IMR-90 (cell line): ENCODE measurements around the gene SELENOO. TPM values are rescaled to one million over a fixed set of nuclear protein-coding genes. Genes with fewer than 3 reads are reported as not detected.

Source experiments
- ATAC-seq: fragments of 200-7000 bp; cut with Tn5 transposase; 2 replicates; pipeline ENCODE4 v1.9.1; 2020; ENCODE audit warnings: low read depth, mild to moderate bottlenecking, moderate library complexity
- BruUV-seq: library from RNA; stranded (reverse); fragments of 400-500 nt; replicated peaks from 2 replicates; lab custom pipeline; 2021; lab: Mats Ljungman, UMichigan
- CTCF ChIA-PET: fragments of 300-600 bp; formaldehyde crosslinking; extraction: SDS; loops from one replicate; lab custom pipeline; 2021; ENCODE audit warnings: antibody characterized with exemption; lab: Yijun Ruan, JAX
- POLR2A ChIA-PET: fragments of 300-600 bp; sonication (Branson Sonifier 250); formaldehyde crosslinking; loops from one replicate; lab custom pipeline; 2022; ENCODE audit warnings: antibody characterized with exemption; ENCODE audit not compliant: unreplicated experiment; lab: Charles Lee
- DNase-seq: peaks from one replicate; pipeline ENCODE4 v3.0.0; 2013
- H2AFZ ChIP-seq: replicated peaks from 2 replicates; pipeline ENCODE3; 2013; ENCODE audit warnings: low read length, mild to moderate bottlenecking; ENCODE audit not compliant: poor library complexity
- H2AK5ac ChIP-seq: 2 replicates; pipeline ENCODE4 v1.6.1; 2013; ENCODE audit warnings: low read depth, low read length, inconsistent platforms
- H2AK9ac ChIP-seq: replicated peaks from 2 replicates; pipeline ENCODE3; 2013; ENCODE audit warnings: mild to moderate bottlenecking, low read depth, low read length, moderate library complexity; ENCODE audit not compliant: poor library complexity
- H2BK120ac ChIP-seq: 2 replicates; pipeline ENCODE4 v1.6.1; 2013; ENCODE audit warnings: low read depth, low read length, inconsistent platforms
- H2BK15ac ChIP-seq: 3 replicates; pipeline ENCODE4 v1.6.1; 2013; ENCODE audit warnings: low read depth, low read length, inconsistent platforms
- H2BK20ac ChIP-seq: 2 replicates; pipeline ENCODE4 v1.6.1; 2013; ENCODE audit warnings: low read depth, mild to moderate bottlenecking, inconsistent platforms, low read length, moderate library complexity
- H2BK5ac ChIP-seq: 2 replicates; pipeline ENCODE4 v1.6.1; 2013; ENCODE audit warnings: mild to moderate bottlenecking, low read depth, low read length, inconsistent platforms; ENCODE audit not compliant: poor library complexity, severe bottlenecking
- H3K14ac ChIP-seq: replicated peaks from 2 replicates; pipeline ENCODE4 v1.6.1; 2013; ENCODE audit warnings: low read depth, low read length, inconsistent platforms
- H3K18ac ChIP-seq: 2 replicates; pipeline ENCODE4 v1.6.1; 2013; ENCODE audit warnings: low read depth, low read length, control low read depth
- H3K23ac ChIP-seq: 2 replicates; pipeline ENCODE4 v1.6.1; 2013; ENCODE audit warnings: low read depth, low read length, inconsistent platforms
- H3K27ac ChIP-seq: 2 replicates; pipeline ENCODE4 v1.5.1; 2013; ENCODE audit warnings: mild to moderate bottlenecking, control low read depth, low read length; ENCODE audit not compliant: insufficient read depth
- H3K27me3 ChIP-seq: 2 replicates; pipeline ENCODE4 v1.6.1; 2013; ENCODE audit warnings: low read length; ENCODE audit not compliant: control insufficient read depth, insufficient read depth
- H3K36me3 ChIP-seq: 2 replicates; pipeline ENCODE4 v1.6.1; 2013; ENCODE audit warnings: low read length, mixed read lengths; ENCODE audit not compliant: control insufficient read depth, insufficient read depth
- H3K4ac ChIP-seq: 2 replicates; pipeline ENCODE4 v1.6.1; 2013; ENCODE audit warnings: low read depth, low read length, inconsistent platforms
- H3K4me1 ChIP-seq: 2 replicates; pipeline ENCODE4 v1.6.1; 2013; ENCODE audit warnings: low read length, mixed read lengths; ENCODE audit not compliant: control insufficient read depth, insufficient read depth
- H3K4me2 ChIP-seq: 2 replicates; pipeline ENCODE4 v1.6.1; 2013; ENCODE audit warnings: low read depth, mild to moderate bottlenecking, control low read depth, low read length, moderate library complexity
- H3K4me3 ChIP-seq: 2 replicates; pipeline ENCODE4 v1.5.1; 2013; ENCODE audit warnings: low read depth, mild to moderate bottlenecking, control low read depth, low read length, moderate library complexity; ENCODE audit not compliant: insufficient read depth
- H3K56ac ChIP-seq: 2 replicates; pipeline ENCODE4 v1.6.1; 2013; ENCODE audit warnings: low read length, inconsistent platforms; ENCODE audit not compliant: insufficient read depth; ENCODE audit errors: extremely low read depth
- H3K79me1 ChIP-seq, 2 experiments: 2 replicates each; pipeline ENCODE4 v1.6.1; 2013; ENCODE audit warnings: low read length in 2 of 2, inconsistent platforms in 1 of 2, low read depth in 1 of 2
- H3K9ac ChIP-seq: 2 replicates; pipeline ENCODE4 v1.6.1; 2013; ENCODE audit warnings: low read depth, low read length, control low read depth
- H3K9me1 ChIP-seq: 2 replicates; pipeline ENCODE4 v1.6.1; 2013; ENCODE audit warnings: low read length, inconsistent platforms; ENCODE audit not compliant: insufficient read depth
- H3K9me3 ChIP-seq: 2 replicates; pipeline ENCODE4 v1.6.1; 2013; ENCODE audit warnings: low read length; ENCODE audit not compliant: control insufficient read depth, insufficient read depth
- H4K20me1 ChIP-seq: 2 replicates; pipeline ENCODE4 v1.6.1; 2013; ENCODE audit warnings: low read length, inconsistent platforms; ENCODE audit not compliant: insufficient read depth
- H4K5ac ChIP-seq: 2 replicates; pipeline ENCODE4 v1.6.1; 2013; ENCODE audit warnings: mild to moderate bottlenecking, low read depth, low read length, control low read depth
- H4K8ac ChIP-seq, 2 experiments: 2 replicates each; pipeline ENCODE4 v1.6.1; 2013; ENCODE audit warnings: low read depth in 2 of 2, low read length in 2 of 2, control low read depth in 1 of 2, inconsistent platforms in 1 of 2
- H4K91ac ChIP-seq: 2 replicates; pipeline ENCODE4 v1.6.1; 2013; ENCODE audit warnings: low read depth, low read length, inconsistent platforms; ENCODE audit not compliant: insufficient read depth
- MAFK ChIP-seq: IDR thresholded peaks from 2 replicates; pipeline ENCODE4 v1.6.1; 2012; ENCODE audit warnings: low read depth, low read length, improper control_type of control experiment
- RCOR1 ChIP-seq: IDR thresholded peaks from 2 replicates; pipeline ENCODE4 v1.6.1; 2012; ENCODE audit warnings: mild to moderate bottlenecking, low read length, improper control_type of control experiment; ENCODE audit not compliant: insufficient replicate concordance
- WGBS, 2 experiments: methylation state at CpG; one replicate each; pipeline versions ENCODE4 v1.1.5 to v1.1.7; 2013; ENCODE audit warnings: missing lambda C conversion rate in 2 of 2; ENCODE audit not compliant: insufficient read length in 1 of 2; ENCODE audit errors: extremely low coverage in 2 of 2; 5-methylcytosine and 5-hydroxymethylcytosine counted together
- dilution Hi-C: fragments of 300-500 bp; cut with HindIII; formaldehyde crosslinking; loops from one replicate; pipeline ENCODE4 v1.14.3; 2018; ENCODE audit warnings: low sequenced_read_pairs; ENCODE audit not compliant: unreplicated experiment
- in situ Hi-C: fragments of 300-500 bp; cut with MboI; formaldehyde crosslinking; loops from 3 replicates; pipeline ENCODE4 v1.14.3; 2019; ENCODE audit warnings: low sequenced_read_pairs, inconsistent platforms, mixed read lengths
- intact Hi-C: fragments of 100-400 bp; cut with micrococcal nuclease; formaldehyde crosslinking; loops from 2 replicates; pipeline ENCODE4 v1.10.0; 2022
- polyA plus RNA-seq, 3 experiments: library from polyadenylated mRNA; depleted of rRNA; stranded (reverse); fragments of >200 nt; gene quantifications; 2 replicates each; pipeline ENCODE4 v1.2.3, GENCODE V29; 2012; ENCODE audit warnings: low replicate concordance in 1 of 3
- total RNA-seq: library from RNA; depleted of rRNA; stranded (reverse); fragments of >200 nt; gene quantifications from 2 replicates; pipeline ENCODE4 v1.2.3, GENCODE V29; 2012

Gene SELENOO
- total and polyA plus RNA-seq, 2 of the 4 experiments (the other 2 are of a cell fraction): 10.4 to 21.4 TPM

GRCh38 chr22:50258361-50259292, 57.8 kb downstream of the SELENOO start:
- H3K36me3 ChIP-seq: peaks cover 31% of the 10 kb centered on the region; the same call in 1 of the 2 replicates
- no peak overlapping the region for H3K23ac ChIP-seq
- H4K91ac ChIP-seq: no peak overlapping the region
- H3K4me3 ChIP-seq: no peak overlapping the region
- H3K18ac ChIP-seq: no peak overlapping the region
- peak overlapping the region; percentile 72 for H2AK9ac ChIP-seq
- H3K4ac ChIP-seq: no peak overlapping the region
- ChIA-PET POLR2A (no interaction called here), CTCF (no interaction called here)
- WGBS, 2 experiments: 89% methylated on average over 6 of the region's 24 CpGs; no CpG with 5 or more reads in 1 of the 2 experiments
- H3K79me1 ChIP-seq: peaks cover 9 to 43% of the 10 kb centered on the region in 2 experiments; a peak in 3 of 4 replicates
- no peak overlapping the region for H4K8ac ChIP-seq
- H3K4me2 ChIP-seq: no peak overlapping the region
- in situ Hi-C loops (no loop called here), dilution Hi-C loops (no loop called here), intact Hi-C loops (no loop called here)
- H3K9me3 ChIP-seq: no peaks in the 10 kb centered on the region
- no peak overlapping the region for H3K9ac ChIP-seq
- H2BK120ac ChIP-seq: no peak overlapping the region
- H2AK5ac ChIP-seq: no peak overlapping the region; the same call in 1 of the 2 replicates
- no peak overlapping the region for H2AFZ ChIP-seq
- DNase-seq: no peak
- H3K27me3 ChIP-seq: no peaks in the 10 kb centered on the region
- H3K14ac ChIP-seq: no peak overlapping the region
- H4K20me1 ChIP-seq: peaks cover 24% of the 10 kb centered on the region
- no peak overlapping the region for H2BK20ac ChIP-seq
- H2BK15ac ChIP-seq: no peak overlapping the region
- peaks cover 17% of the 10 kb centered on the region for H3K4me1 ChIP-seq
- no peak overlapping the region for H3K27ac ChIP-seq
- no peak overlapping the region for H2BK5ac ChIP-seq
- H4K5ac ChIP-seq: no peak overlapping the region
- BruUV-seq: no TSS peak
- TF ChIP-seq RCOR1 (no peak), MAFK (peak; percentile 83)
- H3K9me1 ChIP-seq: peaks cover 4% of the 10 kb centered on the region; the same call in 1 of the 2 replicates
- H3K56ac ChIP-seq: no peak overlapping the region
- ATAC-seq: no peak
